GM23338 (cell line): ENCODE measurements around the gene STIM1. TPM values are rescaled to one million over a fixed set of nuclear protein-coding genes. Genes with fewer than 3 reads are reported as not detected.
A peak's percentile ranks its signal among the peaks of the same experiment; 100 is the strongest.

Experiments
- ATAC-seq: fragments of 200-7000 bp; cut with Tn5 transposase; 3 replicates; pipeline ENCODE4 v1.9.1; 2020
- DNase-seq: peaks from one replicate; pipeline ENCODE4 v3.0.0-alpha.2; 2015; ENCODE audit warnings: low spot score
- H2AFZ ChIP-seq: fragments of 200-600 bp; sonication (generic); 2 replicates; pipeline ENCODE4 v1.8.0; 2016; ENCODE audit warnings: antibody characterized with exemption, mild to moderate bottlenecking, moderate library complexity
- H3F3A ChIP-seq: fragments of 200-600 bp; sonication (generic); replicated peaks from 2 replicates; pipeline ENCODE4 v1.8.0; 2017; ENCODE audit warnings: antibody characterized with exemption, mixed run types, low read depth
- H3K27ac ChIP-seq: fragments of 200-600 bp; sonication (generic); 2 replicates; pipeline ENCODE4 v1.6.1; 2016; ENCODE audit warnings: low read depth
- H3K27me3 ChIP-seq: fragments of 200-600 bp; sonication (generic); 2 replicates; pipeline ENCODE4 v1.8.0; 2016; ENCODE audit warnings: mild to moderate bottlenecking, mixed run types, moderate library complexity; ENCODE audit not compliant: insufficient read depth
- H3K36me3 ChIP-seq: fragments of 200-600 bp; sonication (generic); 2 replicates; pipeline ENCODE4 v1.8.0; 2016; ENCODE audit warnings: mild to moderate bottlenecking; ENCODE audit not compliant: insufficient read depth
- H3K4me1 ChIP-seq: fragments of 200-600 bp; sonication (generic); 2 replicates; pipeline ENCODE4 v1.8.0; 2016; ENCODE audit warnings: mild to moderate bottlenecking, moderate library complexity; ENCODE audit not compliant: insufficient read depth
- H3K4me2 ChIP-seq: fragments of 200-600 bp; sonication (generic); 2 replicates; pipeline ENCODE4 v1.7.1; 2017; ENCODE audit warnings: mixed run types
- H3K4me3 ChIP-seq: fragments of 200-600 bp; sonication (generic); 2 replicates; pipeline ENCODE4 v1.6.1; 2016; ENCODE audit warnings: mixed run types
- H3K79me2 ChIP-seq: fragments of 200-600 bp; sonication (generic); replicated peaks from 2 replicates; pipeline ENCODE4 v1.8.0; 2017; ENCODE audit warnings: mild to moderate bottlenecking; ENCODE audit not compliant: insufficient read depth
- H3K9me2 ChIP-seq: fragments of 200-600 bp; sonication (generic); 2 replicates; pipeline ENCODE4 v1.8.0; 2017; ENCODE audit not compliant: insufficient read depth
- H4K20me1 ChIP-seq: fragments of 200-600 bp; sonication (generic); replicated peaks from 2 replicates; pipeline ENCODE4 v1.8.0; 2017; ENCODE audit warnings: mild to moderate bottlenecking; ENCODE audit not compliant: insufficient read depth
- H3K27ac Mint-ChIP-seq: 2 replicates; pipeline ENCODE4 v1.8.0; 2020; ENCODE audit warnings: inconsistent platforms, mild to moderate bottlenecking, moderate library complexity, mixed read lengths
- H3K27me3 Mint-ChIP-seq: 3 replicates; pipeline ENCODE4 v1.8.0; 2022; ENCODE audit warnings: low read depth, mild to moderate bottlenecking, moderate library complexity, mixed read lengths, inconsistent platforms; ENCODE audit not compliant: insufficient read depth, poor library complexity
- H3K36me3 Mint-ChIP-seq: 3 replicates; pipeline ENCODE4 v1.8.0; 2021; ENCODE audit warnings: low read depth, mild to moderate bottlenecking, inconsistent platforms, moderate library complexity, mixed read lengths
- H3K4me1 Mint-ChIP-seq: 3 replicates; pipeline ENCODE4 v1.8.0; 2020; ENCODE audit warnings: mild to moderate bottlenecking, inconsistent platforms, mixed read lengths
- H3K4me3 Mint-ChIP-seq: 3 replicates; pipeline ENCODE4 v1.8.0; 2021; ENCODE audit warnings: moderate library complexity, mild to moderate bottlenecking, inconsistent platforms, mixed read lengths
- H3K9me3 Mint-ChIP-seq: 3 replicates; pipeline ENCODE4 v1.8.0; 2020; ENCODE audit warnings: moderate library complexity, mild to moderate bottlenecking, inconsistent platforms, mixed read lengths
- CTCF ChIP-seq, 2 experiments: fragments of 200-600 bp in 1 of 2; sonication (generic) in 1 of 2; conservative IDR thresholded peaks; 2 replicates each; pipeline versions ENCODE4 v1.5.1 to v1.6.1; 2016 to 2017; ENCODE audit warnings: antibody characterized with exemption in 2 of 2, low read depth in 2 of 2, mild to moderate bottlenecking in 2 of 2, moderate library complexity in 1 of 2
- POLR2AphosphoS5 ChIP-seq: IDR thresholded peaks from 2 replicates; pipeline ENCODE4 v1.6.1; 2016; ENCODE audit warnings: antibody characterized with exemption, low read depth
- ZNF331 ChIP-seq: fragments of 250-450 bp; sonication (Bioruptor Pico); IDR thresholded peaks from 2 replicates; pipeline ENCODE4 v1.5.0; 2020; ENCODE audit warnings: low read depth, mild to moderate bottlenecking, moderate library complexity
- ZNF462 ChIP-seq: fragments of 250-450 bp; sonication (Bioruptor Pico); IDR thresholded peaks from 2 replicates; pipeline ENCODE4 v1.5.0; 2020; ENCODE audit warnings: mild to moderate bottlenecking, moderate library complexity
- polyA plus RNA-seq: library from polyadenylated mRNA; unstranded; fragments of >200 nt; fragmentation: Nextera tagmentation; extraction: Ambion mirVana; gene quantifications from 2 replicates; pipeline ENCODE4 v1.2.1, GENCODE V29; 2016
- total RNA-seq: library from RNA; depleted of rRNA; stranded (reverse); fragments of >200 nt; shearing (Covaris generic); gene quantifications from 2 replicates; pipeline ENCODE4 v1.2.3, GENCODE V29; 2014

The STIM1 gene
- total and polyA plus RNA-seq, 2 experiments from 2014 or later = 3.5 to 14.0 TPM

GRCh38 chr11:4087551-4087950 is 232.1 kb downstream of the STIM1 start:
- H3K36me3 Mint-ChIP-seq = no peaks in the 10 kb centered on the region; the same call in 2 of the 3 replicates
- H3K27me3 Mint-ChIP-seq = peaks cover 5% of the 10 kb centered on the region
- peak; percentile 62 for DNase-seq
- Histone ChIP-seq H3K36me3 (no peaks in the 10 kb centered on the region), H3F3A (no peaks in the 10 kb centered on the region), H3K27me3 (no peaks in the 10 kb centered on the region), H3K79me2 (no peaks in the 10 kb centered on the region), H3K9me2 (no peaks in the 10 kb centered on the region), H4K20me1 (no peaks in the 10 kb centered on the region), H3K4me1 (peaks cover 6% of the 10 kb centered on the region; the same call in 1 of the 2 replicates), H3K4me2 (no peak overlapping the region), H2AFZ (no peak overlapping the region), H3K4me3 (no peak overlapping the region), H3K27ac (no peak overlapping the region)
- peak; percentile 48; the same call in 2 of the 3 replicates for ATAC-seq
- TF ChIP-seq CTCF (conservative IDR thresholded peaks at IDR 0.05; ENCODE audit: low read depth in 2 of 2) = peak; percentile 29 to 57; a peak in 2 of 4 replicates
- TF ChIP-seq POLR2AphosphoS5 = no peak
- no peak for TF ChIP-seq ZNF331 (CRISPR knock-in tag)
- no peak for TF ChIP-seq ZNF462
- H3K27ac Mint-ChIP-seq = no peak overlapping the region
- peaks cover 12% of the 10 kb centered on the region for H3K4me1 Mint-ChIP-seq
- H3K4me3 Mint-ChIP-seq = no peak overlapping the region; the same call in 2 of the 3 replicates
- no peaks in the 10 kb centered on the region; the same call in 2 of the 3 replicates for H3K9me3 Mint-ChIP-seq
